Motor neuron (in vitro differentiated cells): ENCODE data around the gene SEC11A. TPM values are rescaled to one million over a fixed set of nuclear protein-coding genes. Genes with fewer than 3 reads are reported as not detected.
"Not testable (repeated sequence)": the region's sequence is repeated elsewhere in the genome, so short reads cannot be mapped to it uniquely, and the experiment has no call there.

Experiments
- ATAC-seq, 8 experiments: fragments of 200-7000 bp; cut with Tn5 transposase; replicated peaks in 6 of 8; 2 replicates each; pipeline ENCODE4 v1.8.0; 2021; ENCODE audit warnings: mild to moderate bottlenecking in 8 of 8, moderate library complexity in 8 of 8
- H3K27ac ChIP-seq, 2 donors: fragments of 250-450 bp; sonication (Bioruptor Pico); 2 replicates each; pipeline ENCODE4 v1.9.0; 2021; ENCODE audit warnings: antibody characterized with exemption in 2 of 2, mild to moderate bottlenecking in 2 of 2, moderate library complexity in 1 of 2
- H3K4me1 ChIP-seq, 2 donors: fragments of 250-450 bp; sonication (Bioruptor Pico); replicated peaks in 1 of 2; 2 replicates each; pipeline ENCODE4 v1.6.1; 2021; ENCODE audit warnings: antibody characterized with exemption in 2 of 2, mild to moderate bottlenecking in 2 of 2, moderate library complexity in 1 of 2
- H3K4me3 ChIP-seq, 5 donors: fragments of 250-450 bp; sonication (Bioruptor Pico); 2 replicates each; pipeline ENCODE4 v1.9.0; 2021; ENCODE audit warnings: antibody characterized with exemption in 5 of 5, mild to moderate bottlenecking in 5 of 5, moderate library complexity in 4 of 5
- WGBS, 10 experiments: fragments of 450-650 bp; shearing (Covaris generic); methylation state at CpG; one replicate each; pipeline ENCODE4 v1.0.0; 2022; 5-methylcytosine and 5-hydroxymethylcytosine counted together
- in situ Hi-C, 9 experiments: fragments of 400-800 bp; cut with MboI; loops; one replicate each; pipeline ENCODE4 v1.15.0; 2021; ENCODE audit warnings: low sequenced_read_pairs in 9 of 9, low pct_unique_long_range_greater_than_20kb in 2 of 9; ENCODE audit not compliant: unreplicated experiment in 9 of 9
- total RNA-seq, 8 experiments: library from RNA; unstranded; fragments of 300-600 nt; gene quantifications; 2 replicates each; pipeline versions ENCODE4 v1.2.3 to v1.2.4, GENCODE V29; 2022

The SEC11A gene
- total RNA-seq, 8 experiments from 2014 or later = 96.9 to 186 (median 133) TPM

DNA sequence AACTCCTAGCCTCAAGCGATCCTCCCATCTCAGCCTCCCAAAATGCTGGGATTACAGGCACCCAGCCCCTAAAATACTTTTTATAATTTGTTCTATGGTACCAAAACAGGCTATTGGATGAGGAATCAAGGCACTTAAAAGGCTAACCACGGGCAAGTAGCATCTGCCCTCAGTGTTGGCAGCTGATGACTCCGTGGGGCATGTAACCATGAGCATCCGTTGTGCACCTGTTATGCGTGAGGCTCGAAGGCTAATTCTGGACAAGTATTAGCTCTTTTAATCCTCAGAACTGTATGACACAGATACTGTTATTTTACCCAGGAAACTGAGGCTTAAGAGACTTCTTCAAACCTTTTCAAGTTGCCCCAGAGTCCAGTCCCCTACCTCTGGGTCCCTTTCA, 72.1 kb downstream of the SEC11A start:
- no peaks in the 10 kb centered on the region for H3K4me1 ChIP-seq
- no peak overlapping the region for H3K27ac ChIP-seq
- ATAC-seq = no peak
- H3K4me3 ChIP-seq = no peak overlapping the region
- WGBS, 10 experiments = 20 to 96% (median 89%) methylated on average over 1 to 6 of the region's 6 CpGs; no CpG with 5 or more reads in 3 of the 10 experiments
- in situ Hi-C loops = no loop called here

DNA sequence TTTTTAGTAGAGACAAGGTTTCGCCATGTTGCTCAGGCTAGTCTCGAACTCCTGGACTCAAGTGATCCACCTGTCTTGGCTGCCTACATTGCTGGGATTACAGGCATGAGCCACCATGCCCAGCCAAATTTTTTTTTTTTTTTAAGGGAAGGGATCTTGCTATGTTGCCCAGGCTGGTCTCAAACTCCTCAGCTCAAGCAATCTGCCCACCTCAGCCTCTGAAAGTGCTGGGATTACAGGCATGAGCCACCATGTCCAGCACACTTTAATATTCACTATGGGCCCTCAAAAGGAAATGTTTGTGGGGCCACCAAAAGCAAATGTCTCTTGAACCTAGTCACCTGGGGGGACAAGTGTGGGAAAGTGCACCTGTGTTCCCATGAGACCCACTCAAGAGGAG, 73.3 kb downstream of the SEC11A start:
- H3K27ac ChIP-seq, in situ Hi-C loops, ATAC-seq, H3K4me3 ChIP-seq, H3K4me1 ChIP-seq: not testable (repeated sequence)
- 100% methylated on average over 1 to 2 of the region's 2 CpGs; no CpG with 5 or more reads in 7 of the 10 experiments for WGBS, 10 experiments

- H3K27ac ChIP-seq, H3K4me3 ChIP-seq, in situ Hi-C loops, ATAC-seq, H3K4me1 ChIP-seq: not testable (repeated sequence)
- 94 to 100% (median 99%) methylated on average over 1 to 8 of the region's 9 CpGs; no CpG with 5 or more reads in 2 of the 10 experiments for WGBS, 10 experiments
Measured at GRCh38 chr15:84641871-84642270, 74.1 kb downstream of the SEC11A start.

DNA sequence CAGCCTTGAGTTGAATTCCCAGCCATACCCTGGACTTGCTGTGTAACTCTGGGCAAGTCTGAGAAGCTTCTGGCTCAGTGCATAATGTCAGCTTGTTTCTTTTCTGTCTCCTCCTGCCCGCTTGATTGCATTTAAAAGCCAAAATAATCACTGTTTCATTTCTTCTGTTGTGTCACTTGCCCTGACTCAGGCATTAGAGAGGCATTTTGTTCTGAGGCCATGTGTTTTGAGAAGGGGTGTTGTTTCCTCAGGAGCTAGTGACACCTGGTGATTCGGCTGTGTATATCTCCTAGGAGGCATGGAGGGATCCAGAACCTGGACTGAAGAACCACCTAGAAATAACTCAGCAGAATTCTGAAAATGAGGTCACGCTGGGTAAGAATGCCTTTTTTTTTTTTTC, 77.8 kb downstream of the SEC11A start:
- no peak for ATAC-seq
- Histone ChIP-seq H3K4me3 (no peak overlapping the region), H3K27ac (no peak overlapping the region), H3K4me1 (peaks cover 5 to 10% of the 10 kb centered on the region in 2 donors)
- WGBS, 10 experiments = 33 to 100% (median 80%) methylated on average over 1 to 3 of the region's 3 CpGs
- in situ Hi-C loops = no loop called here

DNA sequence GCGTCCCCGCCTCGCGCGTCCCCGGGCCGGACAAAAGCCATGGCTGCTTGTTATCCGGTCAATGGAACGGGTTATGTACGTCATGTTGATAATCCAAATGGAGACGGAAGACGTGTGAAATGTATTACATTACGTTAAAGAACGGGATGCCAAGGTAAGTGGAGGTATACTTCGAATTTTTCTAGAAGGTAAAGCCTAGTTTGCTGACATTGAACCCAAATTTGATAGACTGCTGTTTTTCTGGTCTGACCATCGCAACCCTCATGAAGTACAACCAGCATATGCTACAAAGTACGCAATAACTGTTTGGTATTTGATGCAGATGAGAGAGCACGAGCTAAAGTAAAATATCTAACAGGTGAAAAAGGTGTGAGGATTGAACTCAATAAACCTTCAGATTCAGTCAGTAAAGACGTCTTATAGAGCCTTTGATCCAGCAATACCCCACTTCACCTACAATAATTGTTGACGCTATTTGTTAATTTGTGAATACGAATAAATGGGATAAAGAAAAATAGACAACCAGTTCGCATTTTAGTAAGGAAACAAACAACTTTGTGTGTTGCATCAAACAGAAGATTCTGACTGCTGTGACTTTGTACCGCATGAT, 81.6 kb downstream of the SEC11A start:
- Histone ChIP-seq H3K4me3 (peak overlapping the region; percentile 46 to 73 (median 53)), H3K4me1 (peaks cover 17 to 20% of the 10 kb centered on the region in 2 donors), H3K27ac (peak overlapping the region; percentile 29 to 81)
- in situ Hi-C loops = no loop called here
- 34 to 95% (median 79%) methylated on average over 2 to 21 of the region's 23 CpGs for WGBS, 10 experiments
- no peak for ATAC-seq

DNA sequence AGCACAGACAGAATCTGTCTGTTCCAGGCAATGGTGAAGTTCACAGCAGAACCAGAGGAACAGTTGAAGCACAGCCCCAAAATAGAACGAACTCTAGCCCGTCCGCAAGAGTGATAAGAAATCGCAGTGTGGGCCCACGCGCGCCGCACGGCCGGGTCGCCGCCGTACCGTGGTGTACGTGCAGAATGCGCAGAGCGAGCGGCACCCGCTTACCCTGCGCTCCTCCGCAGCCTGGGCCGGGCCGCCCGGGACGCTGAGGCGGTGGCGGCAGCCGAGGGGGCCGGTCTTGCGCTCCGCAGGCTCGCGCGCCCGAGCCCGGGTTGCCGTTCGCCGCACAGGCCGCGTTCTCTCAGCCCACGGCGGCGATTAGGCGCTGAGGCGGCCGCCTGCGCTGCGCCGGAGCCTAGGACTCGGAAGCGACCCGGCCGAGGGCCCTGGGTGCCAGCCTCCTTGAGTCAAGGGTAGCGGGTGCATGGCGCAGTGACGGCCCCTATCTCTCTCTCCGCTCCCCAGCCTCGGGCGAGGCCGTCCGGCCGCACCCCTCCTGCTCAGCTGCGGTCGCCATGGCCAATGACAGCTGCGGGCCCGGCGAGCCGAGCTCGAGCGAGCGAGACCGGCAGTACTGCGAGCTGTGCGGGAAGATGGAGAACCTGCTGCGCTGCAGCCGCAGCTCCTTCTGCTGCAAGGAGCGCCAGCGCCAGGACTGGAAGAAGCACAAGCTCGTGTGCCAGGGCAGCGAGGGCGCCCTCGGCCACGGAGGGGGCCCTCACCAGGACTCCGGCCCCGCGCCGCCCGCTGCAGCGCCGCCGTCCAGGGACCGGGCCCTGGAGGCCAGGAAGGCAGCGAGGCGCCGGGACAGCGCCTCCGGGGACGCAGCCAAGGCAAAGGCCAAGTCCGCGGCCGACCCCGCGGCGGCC, 82.4 kb downstream of the SEC11A start:
- ATAC-seq = peak; percentile 60 to 82 (median 65)
- 0 to 24% (median 2%) methylated on average over 4 to 31 of the region's 105 CpGs; no CpG with 5 or more reads in 3 of the 10 experiments for WGBS, 10 experiments
- Histone ChIP-seq H3K4me3 (peak overlapping the region; percentile 46 to 73 (median 53)), H3K4me1 (peaks cover 17 to 20% of the 10 kb centered on the region in 2 donors), H3K27ac (peak overlapping the region; percentile 29 to 81)
- in situ Hi-C loops = no loop called here

- Histone ChIP-seq H3K27ac (no peak overlapping the region), H3K4me3 (peak overlapping the region; percentile 52 to 73 (median 55)), H3K4me1 (peaks cover 17 to 20% of the 10 kb centered on the region in 2 donors)
- peak in 2 of 8 experiments; percentile 1 for ATAC-seq
- WGBS, 10 experiments = 0 to 100% (median 60%) methylated on average over 1 to 7 of the region's 7 CpGs; no CpG with 5 or more reads in 2 of the 10 experiments
- in situ Hi-C loops = no loop called here
Measured at GRCh38 chr15:84631706-84632272, 84.2 kb downstream of the SEC11A start.

GRCh38 chr15:84629033-84629432, 86.9 kb downstream of the SEC11A start:
- peaks cover 9 to 13% of the 10 kb centered on the region in 2 donors for H3K4me1 ChIP-seq
- H3K27ac ChIP-seq = no peak overlapping the region
- 64 to 100% (median 89%) methylated on average over 1 to 8 of the region's 9 CpGs; no CpG with 5 or more reads in 1 of the 10 experiments for WGBS, 10 experiments
- no peak for ATAC-seq
- no peak overlapping the region for H3K4me3 ChIP-seq
- in situ Hi-C loops = no loop called here

- 71 to 100% (median 82%) methylated on average over 1 to 2 of the region's 2 CpGs; no CpG with 5 or more reads in 6 of the 10 experiments for WGBS, 10 experiments
- H3K4me3 ChIP-seq = no peak overlapping the region
- H3K4me1 ChIP-seq = no peaks in the 10 kb centered on the region
- in situ Hi-C loops = no loop called here
- ATAC-seq = no peak
- no peak overlapping the region for H3K27ac ChIP-seq
Measured at GRCh38 chr15:84625123-84625522, 90.8 kb downstream of the SEC11A start.

- Histone ChIP-seq H3K27ac (no peak overlapping the region), H3K4me1 (no peaks in the 10 kb centered on the region), H3K4me3 (no peak overlapping the region)
- in situ Hi-C loops = no loop called here
- no peak for ATAC-seq
- 72 to 100% (median 92%) methylated on average over 1 to 4 of the region's 7 CpGs; no CpG with 5 or more reads in 5 of the 10 experiments for WGBS, 10 experiments
Measured at GRCh38 chr15:84624359-84624758, 91.6 kb downstream of the SEC11A start.

DNA sequence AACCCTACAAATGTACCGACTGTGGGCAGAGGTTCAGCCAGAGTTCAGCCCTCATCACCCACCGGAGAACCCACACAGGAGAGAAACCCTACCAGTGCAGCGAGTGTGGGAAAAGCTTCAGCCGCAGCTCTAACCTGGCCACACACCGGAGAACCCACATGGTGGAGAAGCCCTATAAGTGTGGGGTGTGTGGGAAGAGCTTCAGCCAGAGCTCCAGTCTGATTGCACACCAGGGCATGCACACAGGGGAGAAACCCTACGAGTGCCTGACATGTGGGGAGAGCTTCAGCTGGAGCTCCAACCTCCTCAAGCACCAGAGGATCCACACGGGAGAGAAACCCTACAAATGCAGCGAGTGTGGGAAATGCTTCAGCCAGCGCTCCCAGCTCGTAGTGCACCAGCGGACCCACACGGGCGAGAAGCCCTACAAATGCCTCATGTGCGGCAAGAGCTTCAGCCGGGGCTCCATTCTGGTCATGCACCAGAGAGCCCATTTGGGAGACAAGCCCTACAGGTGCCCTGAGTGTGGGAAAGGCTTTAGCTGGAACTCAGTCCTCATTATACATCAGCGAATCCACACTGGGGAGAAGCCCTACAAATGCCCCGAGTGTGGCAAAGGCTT, 94.5 kb downstream of the SEC11A start:
- Histone ChIP-seq H3K4me1 (no peaks in the 10 kb centered on the region), H3K4me3 (no peak overlapping the region), H3K27ac (no peak overlapping the region)
- 93 to 100% (median 96%) methylated on average over 2 to 14 of the region's 17 CpGs; no CpG with 5 or more reads in 5 of the 10 experiments for WGBS, 10 experiments
- ATAC-seq = no peak
- in situ Hi-C loops = no loop called here

- 79 to 100% (median 92%) methylated on average over 2 to 8 of the region's 8 CpGs; no CpG with 5 or more reads in 2 of the 10 experiments for WGBS, 10 experiments
- no peak for ATAC-seq
- Histone ChIP-seq H3K4me1 (no peaks in the 10 kb centered on the region), H3K4me3 (no peak overlapping the region), H3K27ac (no peak overlapping the region)
- in situ Hi-C loops = no loop called here
Measured at GRCh38 chr15:84620626-84621025, 95.3 kb downstream of the SEC11A start.
